MV-4-11 (cell line): ENCODE measurements around the gene MX2.

Source experiments
- DNase-seq: peaks from one replicate; lab custom pipeline; 2025; lab: John Stamatoyannopoulos, UW

Gene MX2

GRCh38 chr21:41438425-41439113, 76.7 kb downstream of the MX2 start:
- DNase-seq: no peak

GRCh38 chr21:41439248-41439647, 77.4 kb downstream of the MX2 start:
- DNase-seq: no peak

- no peak for DNase-seq
Observed at GRCh38 chr21:41441546-41441945, 79.7 kb downstream of the MX2 start.

- DNase-seq: no peak
Observed at GRCh38 chr21:41442481-41443186, 80.8 kb downstream of the MX2 start.

GRCh38 chr21:41443562-41443961, 81.7 kb downstream of the MX2 start:
- DNase-seq: no peak

GRCh38 chr21:41444703-41445464, 83.1 kb downstream of the MX2 start:
- DNase-seq: no peak

GRCh38 chr21:41445465-41445862, 83.6 kb downstream of the MX2 start:
- no peak for DNase-seq

- DNase-seq: no peak
Observed at GRCh38 chr21:41446586-41446985, 84.8 kb downstream of the MX2 start.

GRCh38 chr21:41447356-41447755, 85.5 kb downstream of the MX2 start:
- DNase-seq: no peak

GRCh38 chr21:41449613-41450012, 87.8 kb downstream of the MX2 start:
- no peak for DNase-seq

- DNase-seq: no peak
Observed at GRCh38 chr21:41451753-41452676, 90.2 kb downstream of the MX2 start.

- no peak for DNase-seq
Observed at GRCh38 chr21:41453198-41453597, 91.4 kb downstream of the MX2 start.

GRCh38 chr21:41453761-41454160, 91.9 kb downstream of the MX2 start:
- no peak for DNase-seq

GRCh38 chr21:41458121-41458520, 96.3 kb downstream of the MX2 start:
- DNase-seq: no peak

- no peak for DNase-seq
Observed at GRCh38 chr21:41458559-41458958, 96.7 kb downstream of the MX2 start.
